Limb (tissue), 2 donors: ENCODE data around the gene S100A10.

Experiments
- DNase-seq, 2 donors: peaks; one replicate each; pipeline ENCODE4 v3.0.0-alpha.2; 2016; ENCODE audit errors: extremely low spot score in 2 of 2

The S100A10 gene

GRCh38 chr1:151936653-151937052 is 57.0 kb downstream of the S100A10 start:
- DNase-seq: no peak

GRCh38 chr1:151935894-151936602 is 57.6 kb downstream of the S100A10 start:
- DNase-seq: no peak

- DNase-seq: no peak
Measured at GRCh38 chr1:151935154-151935553, 58.5 kb downstream of the S100A10 start.

GRCh38 chr1:151934048-151934493 is 59.6 kb downstream of the S100A10 start:
- peak; percentile 50 to 76 for DNase-seq
